ENCODE results near the gene ASCL5.

Gene ASCL5

GRCh38 chr1:201137024-201137392 is 10.0 kb upstream of the ASCL5 start:
- Histone ChIP-seq H3K36me3 (ENCODE audit: control insufficient read depth, low read length) (no peaks in the 10 kb centered on the region), H3K27me3 (ENCODE audit: control insufficient read depth, low read length) (no peaks in the 10 kb centered on the region), H3K4me2 (ENCODE audit: low read length) (no peak overlapping the region), H3K4me1 (ENCODE audit: control insufficient read depth, low read length) (no peaks in the 10 kb centered on the region), H3F3A (ENCODE audit: control insufficient read depth, insufficient read depth) (no peaks in the 10 kb centered on the region), H3K9me3 (ENCODE audit: control insufficient read depth, insufficient read depth, low read length) (no peaks in the 10 kb centered on the region), H3K4me3 (ENCODE audit: low read length) (no peak overlapping the region), H3K27ac (ENCODE audit: low read depth, low read length) (no peak overlapping the region), H4K20me1 (ENCODE audit: control insufficient read depth, insufficient read depth, low read depth, low read length) (no peaks in the 10 kb centered on the region), H3K9me2 (replicated peaks; ENCODE audit: control insufficient read depth, low read length) (no peaks in the 10 kb centered on the region), H3K79me2 (ENCODE audit: control insufficient read depth, low read length) (no peaks in the 10 kb centered on the region)
- TF ChIP-seq EZH2phosphoT487 (IDR thresholded peaks at IDR 0.05; ENCODE audit: borderline replicate concordance, low read length) (no peak), CTCF (IDR thresholded peaks at IDR 0.05; ENCODE audit: low read depth, low read length, poor library complexity, severe bottlenecking) (no peak)

- no peaks in the 10 kb centered on the region for H3F3A ChIP-seq (ENCODE audit: control insufficient read depth, insufficient read depth)
- H3K36me3 ChIP-seq (ENCODE audit: control insufficient read depth, low read length), result no peaks in the 10 kb centered on the region
- H3K27ac ChIP-seq (ENCODE audit: low read depth, low read length), result no peak overlapping the region
- H3K4me2 ChIP-seq (ENCODE audit: low read length), result no peak overlapping the region
- no peaks in the 10 kb centered on the region for H4K20me1 ChIP-seq (ENCODE audit: control insufficient read depth, insufficient read depth, low read depth, low read length)
- H3K9me3 ChIP-seq (ENCODE audit: control insufficient read depth, insufficient read depth, low read length), result no peaks in the 10 kb centered on the region
- no peaks in the 10 kb centered on the region for H3K9me2 ChIP-seq (replicated peaks; ENCODE audit: control insufficient read depth, low read length)
- no peaks in the 10 kb centered on the region for H3K27me3 ChIP-seq (ENCODE audit: control insufficient read depth, low read length)
- no peaks in the 10 kb centered on the region for H3K79me2 ChIP-seq (ENCODE audit: control insufficient read depth, low read length)
- no peak overlapping the region for H3K4me3 ChIP-seq (ENCODE audit: low read length)
- TF ChIP-seq EZH2phosphoT487 (IDR thresholded peaks at IDR 0.05; ENCODE audit: borderline replicate concordance, low read length) (no peak), CTCF (IDR thresholded peaks at IDR 0.05; ENCODE audit: low read depth, low read length, poor library complexity, severe bottlenecking) (no peak)
- H3K4me1 ChIP-seq (ENCODE audit: control insufficient read depth, low read length), result no peaks in the 10 kb centered on the region
These were observed 9.5 kb upstream of the ASCL5 start for GRCh38 chr1:201136355-201137023.

GRCh38 chr1:201134405-201134804 is 7.4 kb upstream of the ASCL5 start:
- H3K4me1 ChIP-seq (ENCODE audit: control insufficient read depth, low read length), result no peaks in the 10 kb centered on the region

More at GRCh38 chr1:201134405-201134804, 7.4 kb upstream of the ASCL5 start:
- no peaks in the 10 kb centered on the region for H3K36me3 ChIP-seq (ENCODE audit: control insufficient read depth, low read length)
- H3K27ac ChIP-seq (ENCODE audit: low read depth, low read length), result no peak overlapping the region
- no peaks in the 10 kb centered on the region for H3F3A ChIP-seq (ENCODE audit: control insufficient read depth, insufficient read depth)
- H3K79me2 ChIP-seq (ENCODE audit: control insufficient read depth, low read length), result no peaks in the 10 kb centered on the region
- no peaks in the 10 kb centered on the region for H4K20me1 ChIP-seq (ENCODE audit: control insufficient read depth, insufficient read depth, low read depth, low read length)
- no peaks in the 10 kb centered on the region for H3K27me3 ChIP-seq (ENCODE audit: control insufficient read depth, low read length)
- TF ChIP-seq EZH2phosphoT487 (IDR thresholded peaks at IDR 0.05; ENCODE audit: borderline replicate concordance, low read length) (no peak), CTCF (IDR thresholded peaks at IDR 0.05; ENCODE audit: low read depth, low read length, poor library complexity, severe bottlenecking) (no peak)
- H3K9me3 ChIP-seq (ENCODE audit: control insufficient read depth, insufficient read depth, low read length), result no peaks in the 10 kb centered on the region
- no peak overlapping the region for H3K4me2 ChIP-seq (ENCODE audit: low read length)
- no peaks in the 10 kb centered on the region for H3K9me2 ChIP-seq (replicated peaks; ENCODE audit: control insufficient read depth, low read length)
- H3K4me3 ChIP-seq (ENCODE audit: low read length), result no peak overlapping the region
